Measurements from ENCODE around the gene LYPD3. TPM values are rescaled to one million over a fixed set of nuclear protein-coding genes. Genes with fewer than 3 reads are reported as not detected.

The LYPD3 gene
- total and polyA plus RNA-seq, 10 of the 15 experiments (the other 5 are each of a cell fraction or from before 2014, with no cell fraction given), result 0.03 to 0.28 (median 0.12) TPM; not detected in 6

GRCh38 chr19:43502419-43502976 is 37.1 kb upstream of the LYPD3 start:
- POLR2A ChIA-PET, result interaction anchor here (0.5 to 0.6 kb wide), 3 partner anchors 10 to 86 kb away, joined by 4 to 5 read pairs (median 4); no protein-coding TSS in a partner anchor
- CTCF ChIA-PET, result interaction anchor here (1.3 kb wide), 1 partner anchor 17 kb away, joined by 3 read pairs; no protein-coding TSS in a partner anchor
- SMC1A ChIA-PET (ENCODE audit: uncharacterized antibody, unreplicated experiment), result interaction anchor here (0.6 kb wide), 1 partner anchor 56 kb away, joined by 5 read pairs; no protein-coding TSS in a partner anchor
- H3K4me1 ChIP-seq (ENCODE audit: control insufficient read depth, insufficient read depth, low read length), result peaks cover 4% of the 10 kb centered on the region
- no peak overlapping the region for H3K4me2 ChIP-seq (ENCODE audit: control insufficient read depth, insufficient read depth)
- intact Hi-C loops (cut with micrococcal nuclease; ENCODE audit: unreplicated experiment) (loop anchor here (5.0 kb wide), 2 partner anchors 40 to 55 kb away; no protein-coding TSS in a partner anchor), in situ Hi-C loops (cut with MboI) (no loop called here)
- H3K79me2 ChIP-seq (ENCODE audit: control insufficient read depth, insufficient read depth, low read length), result no peaks in the 10 kb centered on the region; the same call in 1 of the 2 replicates
- no peak for FAIRE-seq
- no peak for TF ChIP-seq BCLAF1 (IDR thresholded peaks at IDR 0.05)
- TF ChIP-seq MYB (IDR thresholded peaks at IDR 0.05; ENCODE audit: borderline replicate concordance, low read depth, low read length), result no peak
- no peak for TF ChIP-seq EP300 (IDR thresholded peaks at IDR 0.05; ENCODE audit: borderline replicate concordance in 1 of 2, control insufficient read depth in 1 of 2, low read depth in 2 of 2, low read length in 2 of 2)
- TF ChIP-seq TARDBP (IDR thresholded peaks at IDR 0.05; ENCODE audit: borderline replicate concordance), result no peak
- TF ChIP-seq ZBTB40 (IDR thresholded peaks at IDR 0.05; ENCODE audit: borderline replicate concordance), result no peak
- no peak for TF ChIP-seq MEF2B (IDR thresholded peaks at IDR 0.05; ENCODE audit: partially characterized antibody, poor library complexity, severe bottlenecking)
- TF ChIP-seq ETV6 (conservative IDR thresholded peaks at IDR 0.05 in 1 of 2, IDR thresholded peaks at IDR 0.05 in 1 of 2; ENCODE audit: borderline replicate concordance in 1 of 2, low read depth in 1 of 2), result no peak
- TF ChIP-seq RCOR1 (conservative IDR thresholded peaks at IDR 0.05; ENCODE audit: low read depth, low read length), result no peak
- no peak for TF ChIP-seq IRF5 (IDR thresholded peaks at IDR 0.05; ENCODE audit: borderline replicate concordance)
- TF ChIP-seq ZNF274 (IDR thresholded peaks at IDR 0.05; ENCODE audit: insufficient read depth, insufficient read length), result no peak
- TF ChIP-seq POLR2A (IDR thresholded peaks at IDR 0.05; ENCODE audit: low read depth, low read length), result no peak
- no peak for TF ChIP-seq PAX5 (IDR thresholded peaks at IDR 0.05; ENCODE audit: borderline replicate concordance, low read depth, low read length)
- no peak for TF ChIP-seq USF2 (IDR thresholded peaks at IDR 0.05; ENCODE audit: borderline replicate concordance, low read depth, low read length)
- no peak overlapping the region for H3K4me3 ChIP-seq
- WGBS (ENCODE audit: insufficient coverage, insufficient replicate concordance, low lambda C conversion rate, missing lambda C conversion rate), result 93% methylated on average over 22 of the region's 23 CpGs
- no peaks in the 10 kb centered on the region for H3K36me3 ChIP-seq (ENCODE audit: control insufficient read depth in 2 of 2, insufficient read depth in 2 of 2, low read length in 1 of 2)
- H3K27ac ChIP-seq (ENCODE audit: control insufficient read depth, insufficient read depth), result no peak overlapping the region
- H4K20me1 ChIP-seq (ENCODE audit: control insufficient read depth, insufficient read depth), result no peaks in the 10 kb centered on the region
- ATAC-seq, result no peak
- BruUV-seq (replicated peaks), result no TSS peak
- H3K9me3 ChIP-seq (replicated peaks; ENCODE audit: control insufficient read depth, insufficient read depth, low read length), result no peaks in the 10 kb centered on the region
- no peak for DNase-seq (ENCODE audit: low read depth, low spot score)
- no peaks in the 10 kb centered on the region for H3K27me3 ChIP-seq (replicated peaks in 1 of 2; ENCODE audit: control insufficient read depth in 2 of 2, insufficient read depth in 2 of 2, low read length in 1 of 2)
- RAD21 ChIA-PET (ENCODE audit: unreplicated experiment), result no interaction called here
- H2AFZ ChIP-seq (ENCODE audit: control insufficient read depth, low read depth, low read length), result no peak overlapping the region
- H3K9ac ChIP-seq (ENCODE audit: control insufficient read depth, insufficient read depth, low read length), result no peak overlapping the region

Data from GM12878 (cell line).